ENCODE data around the gene N4BP2.

DNA sequence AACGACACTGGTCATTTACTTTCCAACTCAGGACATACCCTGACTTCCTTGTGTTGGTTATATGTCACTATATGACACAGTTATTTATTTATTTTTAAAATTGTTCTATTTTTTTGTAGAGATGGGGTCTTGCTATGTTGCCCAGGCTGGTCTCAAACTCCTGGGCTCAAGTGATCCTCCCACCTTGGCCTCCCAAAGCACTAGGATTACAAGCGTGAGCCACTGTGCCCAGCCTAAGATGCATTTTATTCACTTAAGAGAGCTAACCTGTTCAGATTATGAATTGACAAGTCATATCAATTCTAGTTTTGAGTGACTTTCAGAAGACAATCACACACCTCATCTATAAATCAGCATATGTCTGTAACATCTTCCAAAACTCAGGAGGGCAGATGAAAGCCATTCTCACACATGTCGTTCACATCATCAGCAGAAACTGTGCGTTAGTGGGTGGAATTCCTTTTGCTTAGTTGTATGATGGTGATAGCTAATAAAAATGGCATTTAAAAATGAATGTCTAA, 130.8 kb downstream of the N4BP2 start:
- TF ChIP-seq, protein P1, sequence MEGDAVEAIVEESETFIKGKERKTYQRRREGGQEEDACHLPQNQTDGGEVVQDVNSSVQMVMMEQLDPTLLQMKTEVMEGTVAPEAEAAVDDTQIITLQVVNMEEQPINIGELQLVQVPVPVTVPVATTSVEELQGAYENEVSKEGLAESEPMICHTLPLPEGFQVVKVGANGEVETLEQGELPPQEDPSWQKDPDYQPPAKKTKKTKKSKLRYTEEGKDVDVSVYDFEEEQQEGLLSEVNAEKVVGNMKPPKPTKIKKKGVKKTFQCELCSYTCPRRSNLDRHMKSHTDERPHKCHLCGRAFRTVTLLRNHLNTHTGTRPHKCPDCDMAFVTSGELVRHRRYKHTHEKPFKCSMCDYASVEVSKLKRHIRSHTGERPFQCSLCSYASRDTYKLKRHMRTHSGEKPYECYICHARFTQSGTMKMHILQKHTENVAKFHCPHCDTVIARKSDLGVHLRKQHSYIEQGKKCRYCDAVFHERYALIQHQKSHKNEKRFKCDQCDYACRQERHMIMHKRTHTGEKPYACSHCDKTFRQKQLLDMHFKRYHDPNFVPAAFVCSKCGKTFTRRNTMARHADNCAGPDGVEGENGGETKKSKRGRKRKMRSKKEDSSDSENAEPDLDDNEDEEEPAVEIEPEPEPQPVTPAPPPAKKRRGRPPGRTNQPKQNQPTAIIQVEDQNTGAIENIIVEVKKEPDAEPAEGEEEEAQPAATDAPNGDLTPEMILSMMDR (IDR thresholded peaks at IDR 0.05), result no peak
- no peak for TF ChIP-seq POLR2AphosphoS5 (IDR thresholded peaks at IDR 0.05)
- TF ChIP-seq POLR2A (IDR thresholded peaks at IDR 0.05; ENCODE audit: low read depth), result no peak
- TF ChIP-seq EP300 (IDR thresholded peaks at IDR 0.05), result no peak

Data from esophagus muscularis mucosa (tissue), 4 donors.